GM20000 (cell line): ENCODE data around the gene ITGA6.

Experiments
- DNase-seq: peaks from one replicate; pipeline ENCODE4 v3.0.0; 2012; ENCODE audit warnings: low spot score
- CTCF ChIP-seq: IDR thresholded peaks from 2 replicates; pipeline ENCODE4 v1.5.1; 2012; ENCODE audit warnings: mild to moderate bottlenecking, control low read depth; ENCODE audit errors: extremely low read depth, missing control alignments

ITGA6 gene

GRCh38 chr2:172395503-172395902 lies 31.9 kb upstream of the ITGA6 start:
- DNase-seq, result no peak
- TF ChIP-seq CTCF, result no peak

- TF ChIP-seq CTCF, result no peak
- DNase-seq, result no peak
These were observed 30.1 kb upstream of the ITGA6 start for GRCh38 chr2:172397148-172397834.

GRCh38 chr2:172398440-172398839 lies 28.9 kb upstream of the ITGA6 start:
- TF ChIP-seq CTCF, result no peak
- no peak for DNase-seq

GRCh38 chr2:172399765-172400164 lies 27.6 kb upstream of the ITGA6 start:
- TF ChIP-seq CTCF, result no peak
- DNase-seq, result no peak

GRCh38 chr2:172402198-172402597 lies 25.2 kb upstream of the ITGA6 start:
- no peak for DNase-seq
- TF ChIP-seq CTCF, result no peak

GRCh38 chr2:172403402-172403801 lies 24.0 kb upstream of the ITGA6 start:
- no peak for DNase-seq
- no peak for TF ChIP-seq CTCF

- no peak for DNase-seq
- TF ChIP-seq CTCF, result no peak
These were observed 23.4 kb upstream of the ITGA6 start for GRCh38 chr2:172403881-172404468.
